ENCODE results near the gene GCH1. TPM values are rescaled to one million over a fixed set of nuclear protein-coding genes. Genes with fewer than 3 reads are reported as not detected.

The GCH1 gene
- total RNA-seq, 6 experiments from 2014 or later, result 41.5 to 93.6 (median 58.1) TPM

DNA sequence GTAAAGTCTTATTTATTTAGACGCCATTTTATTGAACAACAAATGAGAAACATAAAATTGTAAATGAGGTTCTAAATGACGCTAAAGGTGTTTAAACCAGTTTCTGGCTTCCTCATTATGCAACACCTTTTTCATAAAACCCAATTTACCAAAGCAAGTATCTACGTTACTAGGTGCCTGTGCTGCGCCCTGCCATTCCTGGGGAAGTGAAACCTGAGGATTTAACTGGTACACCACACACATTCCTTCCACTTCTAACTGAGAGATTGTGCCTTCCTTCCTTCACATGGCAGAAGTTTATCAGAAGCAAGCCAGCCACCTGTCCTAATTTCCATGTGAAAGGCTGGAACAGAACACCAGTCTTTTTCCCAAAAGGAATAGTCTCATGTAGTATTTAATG lies 40.3 kb upstream of the GCH1 start:
- Histone ChIP-seq H3K27me3 (no peaks in the 10 kb centered on the region), H3K27ac (no peak overlapping the region), H3K9me3 (no peaks in the 10 kb centered on the region), H3K4me3 (no peak overlapping the region), H3K4me1 (peaks cover 0 to 9% (median 0%) of the 10 kb centered on the region in 4 donors), H3K36me3 (no peaks in the 10 kb centered on the region)
- no peak for TF ChIP-seq POLR2A (IDR thresholded peaks at IDR 0.05)
- TF ChIP-seq CTCF (IDR thresholded peaks at IDR 0.05), result no peak
- DNase-seq (no peak), ATAC-seq (no peak)
- intact Hi-C loops (cut with DNase I), result no loop called here
- WGBS (ENCODE audit: insufficient coverage, low coverage, low lambda C conversion rate, missing lambda C conversion rate), result 68% methylated on average over 4 of the region's 4 CpGs

GRCh38 chr14:54936816-54937215 lies 34.2 kb upstream of the GCH1 start:
- 92% methylated on average over 1 of the region's 1 CpG for WGBS (ENCODE audit: insufficient coverage, low coverage, low lambda C conversion rate, missing lambda C conversion rate)
- Histone ChIP-seq H3K4me1 (no peaks in the 10 kb centered on the region), H3K36me3 (no peaks in the 10 kb centered on the region), H3K4me3 (no peak overlapping the region), H3K27ac (no peak overlapping the region), H3K27me3 (no peaks in the 10 kb centered on the region), H3K9me3 (no peaks in the 10 kb centered on the region)
- no peak for DNase-seq
- TF ChIP-seq POLR2A (IDR thresholded peaks at IDR 0.05) (no peak), CTCF (IDR thresholded peaks at IDR 0.05) (no peak)
- intact Hi-C loops (cut with DNase I), result no loop called here
- ATAC-seq, result no peak

DNA sequence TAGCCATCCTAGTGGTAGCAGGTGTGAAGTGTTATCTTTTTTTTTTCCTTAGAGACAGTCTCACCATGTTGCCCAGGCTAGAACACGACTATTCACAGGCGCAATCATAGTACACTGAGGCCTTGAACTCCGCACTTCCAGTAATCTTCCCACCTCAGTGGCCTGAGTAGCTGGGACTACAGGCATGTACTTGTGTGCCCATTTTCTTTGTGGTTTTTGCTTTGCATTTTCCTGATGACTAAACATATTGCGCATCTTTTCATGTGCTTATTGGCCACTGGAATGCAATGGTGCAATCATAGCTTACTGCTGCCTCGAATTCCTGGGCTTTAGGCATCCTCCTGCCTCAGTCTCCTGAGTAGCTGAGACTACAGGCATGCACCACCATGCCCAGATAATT lies 33.3 kb upstream of the GCH1 start:
- Histone ChIP-seq H3K4me3 (no peak overlapping the region), H3K4me1 (no peaks in the 10 kb centered on the region), H3K27ac (no peak overlapping the region), H3K36me3 (no peaks in the 10 kb centered on the region), H3K27me3 (no peaks in the 10 kb centered on the region), H3K9me3 (no peaks in the 10 kb centered on the region)
- no peak for ATAC-seq
- 98% methylated on average over 4 of the region's 5 CpGs for WGBS (ENCODE audit: insufficient coverage, low coverage, low lambda C conversion rate, missing lambda C conversion rate)
- no peak for DNase-seq
- intact Hi-C loops (cut with DNase I), result no loop called here
- TF ChIP-seq POLR2A (IDR thresholded peaks at IDR 0.05), result no peak
- TF ChIP-seq CTCF (IDR thresholded peaks at IDR 0.05), result no peak

DNA sequence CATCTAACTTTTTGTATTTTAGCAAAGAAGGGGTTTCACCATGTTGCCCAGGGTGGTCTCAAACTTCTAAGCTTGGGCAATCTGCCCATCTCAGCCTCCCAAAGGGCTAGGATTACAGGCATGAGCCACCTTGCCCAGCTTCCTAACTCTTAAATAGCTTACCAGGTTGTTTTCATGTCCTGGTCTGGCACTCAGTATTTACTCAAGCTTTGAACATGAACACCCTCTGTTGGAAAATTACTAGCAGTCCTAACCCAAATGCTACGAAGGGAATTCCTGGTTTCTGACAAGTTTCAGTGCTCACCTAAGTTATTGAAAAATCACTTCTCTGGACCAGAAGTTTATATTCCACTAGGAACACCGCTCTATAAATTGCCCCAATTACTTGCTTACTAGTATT lies 32.5 kb upstream of the GCH1 start:
- intact Hi-C loops (cut with DNase I), result no loop called here
- H3K27ac ChIP-seq, result no peak overlapping the region
- DNase-seq (no peak), ATAC-seq (no peak)
- no peak for TF ChIP-seq POLR2A (IDR thresholded peaks at IDR 0.05)
- TF ChIP-seq CTCF (IDR thresholded peaks at IDR 0.05), result no peak
- H3K9me3 ChIP-seq, result no peaks in the 10 kb centered on the region
- H3K4me1 ChIP-seq, result no peaks in the 10 kb centered on the region
- 47% methylated on average over 2 of the region's 2 CpGs for WGBS (ENCODE audit: insufficient coverage, low coverage, low lambda C conversion rate, missing lambda C conversion rate)
- no peaks in the 10 kb centered on the region for H3K27me3 ChIP-seq
- H3K36me3 ChIP-seq, result no peaks in the 10 kb centered on the region
- H3K4me3 ChIP-seq, result no peak overlapping the region

DNA sequence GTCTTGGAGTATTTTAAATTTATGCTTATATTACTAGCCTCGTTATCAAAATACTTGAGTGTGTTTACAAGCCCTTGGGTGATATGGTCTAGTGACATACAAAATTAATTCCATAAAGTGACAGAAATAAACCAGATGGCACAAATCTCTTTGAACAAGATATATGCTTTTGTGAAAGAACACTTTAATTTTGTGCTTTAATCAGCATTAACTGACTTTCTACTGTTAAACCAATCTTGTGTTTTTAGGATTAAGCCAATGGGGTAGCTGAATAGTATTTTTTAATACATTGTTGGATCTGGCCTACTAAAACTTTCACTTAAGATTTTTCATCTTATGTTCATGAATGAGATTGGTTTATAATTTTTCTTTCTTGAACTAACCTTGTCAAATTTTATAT lies 30.4 kb upstream of the GCH1 start:
- Histone ChIP-seq H3K9me3 (no peaks in the 10 kb centered on the region), H3K36me3 (no peaks in the 10 kb centered on the region), H3K27me3 (no peaks in the 10 kb centered on the region), H3K4me1 (no peaks in the 10 kb centered on the region), H3K4me3 (no peak overlapping the region), H3K27ac (no peak overlapping the region)
- intact Hi-C loops (cut with DNase I), result no loop called here
- DNase-seq (no peak), ATAC-seq (no peak)
- TF ChIP-seq CTCF (IDR thresholded peaks at IDR 0.05), result no peak
- TF ChIP-seq POLR2A (IDR thresholded peaks at IDR 0.05), result no peak
- WGBS (ENCODE audit: insufficient coverage, low coverage, low lambda C conversion rate, missing lambda C conversion rate), result 57% methylated on average over 1 of the region's 1 CpG

Measured in right lobe of liver (tissue), 6 donors.